DND-41 (cell line): ENCODE results near the gene TGFBR3L.

Experiments used
- ATAC-seq: fragments of 200-7000 bp; cut with Tn5 transposase; 3 replicates; pipeline ENCODE4 v1.9.1; 2021; ENCODE audit warnings: low read depth; ENCODE audit not compliant: insufficient read depth
- DNase-seq: peaks from one replicate; pipeline ENCODE4 v3.0.0-alpha.2; 2020
- H2AFZ ChIP-seq: 2 replicates; pipeline ENCODE4 v1.6.0; 2012; ENCODE audit warnings: low read depth, low read length
- H3K27ac ChIP-seq: 2 replicates; pipeline ENCODE4 v1.5.1; 2012; ENCODE audit warnings: low read length, inconsistent platforms
- H3K27me3 ChIP-seq: fragments of 200-600 bp; sonication (generic); 2 replicates; pipeline ENCODE4 v1.6.0; 2012; ENCODE audit warnings: low read length, mild to moderate bottlenecking, inconsistent platforms; ENCODE audit not compliant: insufficient read depth, poor library complexity
- H3K36me3 ChIP-seq: 2 replicates; pipeline ENCODE4 v1.5.1; 2012; ENCODE audit warnings: low read length, inconsistent platforms; ENCODE audit not compliant: insufficient read depth
- H3K4me1 ChIP-seq: 2 replicates; pipeline ENCODE4 v1.5.1; 2012; ENCODE audit warnings: mild to moderate bottlenecking, low read length; ENCODE audit not compliant: insufficient read depth
- H3K4me2 ChIP-seq: 2 replicates; pipeline ENCODE4 v1.6.0; 2012; ENCODE audit warnings: mild to moderate bottlenecking, moderate library complexity, low read length, inconsistent platforms; ENCODE audit not compliant: insufficient read depth
- H3K4me3 ChIP-seq, 2 experiments: fragments of 200-600 bp in 1 of 2; shearing (Covaris generic) in 1 of 2; 2 replicates each; pipeline ENCODE4 v1.5.1; 2012 to 2016; ENCODE audit warnings: inconsistent platforms in 2 of 2, low read length in 2 of 2, mild to moderate bottlenecking in 2 of 2, low read depth in 1 of 2, moderate library complexity in 1 of 2
- H3K79me2 ChIP-seq: 2 replicates; pipeline ENCODE4 v1.6.0; 2012; ENCODE audit warnings: low read length, inconsistent platforms; ENCODE audit not compliant: insufficient read depth
- H3K9ac ChIP-seq: 2 replicates; pipeline ENCODE4 v1.6.0; 2012; ENCODE audit warnings: low read depth, mild to moderate bottlenecking, inconsistent platforms, low read length, moderate library complexity
- H3K9me3 ChIP-seq: 2 replicates; pipeline ENCODE4 v1.5.1; 2012; ENCODE audit warnings: low read length, moderate library complexity, mild to moderate bottlenecking, inconsistent platforms; ENCODE audit not compliant: insufficient read depth, severe bottlenecking
- H4K20me1 ChIP-seq: 2 replicates; pipeline ENCODE4 v1.6.0; 2012; ENCODE audit warnings: low read length; ENCODE audit not compliant: insufficient read depth
- CTCF ChIP-seq: IDR thresholded peaks from 2 replicates; pipeline ENCODE4 v1.5.1; 2012; ENCODE audit warnings: borderline replicate concordance, low read length, moderate library complexity, mild to moderate bottlenecking; ENCODE audit not compliant: poor library complexity, severe bottlenecking; ENCODE audit errors: extremely low read depth
- EZH2 ChIP-seq: IDR thresholded peaks from 3 replicates; pipeline ENCODE4 v1.6.1; 2012; ENCODE audit warnings: borderline replicate concordance, low read depth, mild to moderate bottlenecking, moderate library complexity, low read length, inconsistent platforms; ENCODE audit not compliant: severe bottlenecking

Gene TGFBR3L

DNA sequence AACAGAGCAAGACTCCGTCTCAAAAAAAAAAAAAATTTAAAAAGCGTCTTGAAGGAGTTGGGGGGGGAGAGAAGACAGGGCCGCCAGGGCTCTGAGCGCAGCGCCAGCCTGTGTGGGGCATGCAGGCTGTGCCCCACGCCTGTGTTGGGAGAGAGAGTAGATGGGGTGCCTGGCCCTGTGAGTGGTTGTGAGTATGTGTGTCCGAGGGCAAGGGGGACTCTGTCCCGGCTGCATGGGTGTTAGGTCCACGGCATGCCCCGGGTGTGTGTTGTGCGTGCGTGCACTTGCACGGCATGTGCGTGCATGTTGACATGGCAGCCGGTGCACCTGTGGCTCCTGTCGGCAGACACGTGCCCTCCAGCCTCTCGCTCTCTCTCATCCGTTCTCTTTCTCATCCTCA is 7.5 kb upstream of the TGFBR3L start:
- Histone ChIP-seq H3K4me3 (no peak overlapping the region), H3K4me1 (peaks cover 33% of the 10 kb centered on the region), H3K36me3 (peaks cover 66% of the 10 kb centered on the region), H3K9me3 (no peaks in the 10 kb centered on the region), H4K20me1 (peaks cover 68% of the 10 kb centered on the region), H3K79me2 (peaks cover 64% of the 10 kb centered on the region), H2AFZ (no peak overlapping the region), H3K4me2 (peak overlapping the region; percentile 34; the same call in 1 of the 2 replicates), H3K27me3 (no peaks in the 10 kb centered on the region), H3K9ac (no peak overlapping the region), H3K27ac (no peak overlapping the region)
- no peak for DNase-seq
- no peak for TF ChIP-seq CTCF
- TF ChIP-seq EZH2 = no peak
- ATAC-seq = no peak

- H3K4me3 ChIP-seq = no peak overlapping the region
- no peak for TF ChIP-seq EZH2
- TF ChIP-seq CTCF = no peak
- H3K9ac ChIP-seq = no peak overlapping the region
- H3K27ac ChIP-seq = no peak overlapping the region
- peaks cover 69% of the 10 kb centered on the region for H3K36me3 ChIP-seq
- H3K9me3 ChIP-seq = no peaks in the 10 kb centered on the region
- H3K4me1 ChIP-seq = peaks cover 30% of the 10 kb centered on the region
- H3K4me2 ChIP-seq = peak overlapping the region; percentile 34; the same call in 1 of the 2 replicates
- no peak overlapping the region for H2AFZ ChIP-seq
- H4K20me1 ChIP-seq = peaks cover 70% of the 10 kb centered on the region
- peaks cover 63% of the 10 kb centered on the region for H3K79me2 ChIP-seq
- no peak for DNase-seq
- no peaks in the 10 kb centered on the region for H3K27me3 ChIP-seq
- no peak for ATAC-seq
Measured at GRCh38 chr19:7907544-7907943, 7.1 kb upstream of the TGFBR3L start.

DNA sequence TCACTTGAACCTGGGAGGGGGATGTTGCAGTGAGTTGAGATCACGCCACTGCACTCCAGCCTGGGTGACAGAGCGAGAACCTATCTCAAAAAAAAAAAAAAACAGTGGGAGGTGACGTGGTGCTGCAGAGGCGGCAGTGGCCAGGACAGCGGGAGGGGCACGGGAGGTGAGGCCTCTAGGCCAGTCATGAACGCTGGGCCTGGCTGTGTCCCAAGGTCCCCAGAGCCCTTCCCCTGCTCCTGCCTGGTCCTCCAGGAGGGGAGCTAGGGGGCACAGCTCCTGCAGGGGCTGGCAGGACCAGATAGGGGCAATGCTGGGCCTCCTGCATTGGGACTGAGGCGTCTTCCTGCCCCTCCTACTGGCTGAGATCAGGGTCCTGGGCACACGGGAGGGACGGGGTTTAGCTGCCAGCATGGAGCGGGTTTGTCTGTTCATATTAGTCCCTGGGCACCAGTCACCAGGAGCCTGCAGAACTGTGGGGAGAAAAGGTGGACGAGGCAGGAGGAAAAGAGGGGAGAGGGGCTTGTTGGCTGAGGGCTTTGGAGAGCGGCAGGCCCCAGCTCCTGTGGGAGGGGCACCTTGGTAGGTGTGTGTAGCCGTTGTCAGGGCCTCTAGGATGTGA is 6.4 kb upstream of the TGFBR3L start:
- Histone ChIP-seq H3K4me2 (0 out of 2 replicates have a peak overlapping the region, but pooled peaks have one; percentile 4), H3K36me3 (peaks cover 75% of the 10 kb centered on the region), H2AFZ (no peak overlapping the region), H3K79me2 (peaks cover 57% of the 10 kb centered on the region), H3K9ac (no peak overlapping the region), H3K4me1 (peaks cover 24% of the 10 kb centered on the region), H4K20me1 (peaks cover 74% of the 10 kb centered on the region), H3K27me3 (no peaks in the 10 kb centered on the region), H3K9me3 (no peaks in the 10 kb centered on the region), H3K27ac (no peak overlapping the region), H3K4me3 (no peak overlapping the region)
- TF ChIP-seq EZH2 (no peak), CTCF (no peak)
- ATAC-seq (no peak), DNase-seq (no peak)
